ENCODE data around the gene COA5.

The COA5 gene, protein sequence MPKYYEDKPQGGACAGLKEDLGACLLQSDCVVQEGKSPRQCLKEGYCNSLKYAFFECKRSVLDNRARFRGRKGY

DNA sequence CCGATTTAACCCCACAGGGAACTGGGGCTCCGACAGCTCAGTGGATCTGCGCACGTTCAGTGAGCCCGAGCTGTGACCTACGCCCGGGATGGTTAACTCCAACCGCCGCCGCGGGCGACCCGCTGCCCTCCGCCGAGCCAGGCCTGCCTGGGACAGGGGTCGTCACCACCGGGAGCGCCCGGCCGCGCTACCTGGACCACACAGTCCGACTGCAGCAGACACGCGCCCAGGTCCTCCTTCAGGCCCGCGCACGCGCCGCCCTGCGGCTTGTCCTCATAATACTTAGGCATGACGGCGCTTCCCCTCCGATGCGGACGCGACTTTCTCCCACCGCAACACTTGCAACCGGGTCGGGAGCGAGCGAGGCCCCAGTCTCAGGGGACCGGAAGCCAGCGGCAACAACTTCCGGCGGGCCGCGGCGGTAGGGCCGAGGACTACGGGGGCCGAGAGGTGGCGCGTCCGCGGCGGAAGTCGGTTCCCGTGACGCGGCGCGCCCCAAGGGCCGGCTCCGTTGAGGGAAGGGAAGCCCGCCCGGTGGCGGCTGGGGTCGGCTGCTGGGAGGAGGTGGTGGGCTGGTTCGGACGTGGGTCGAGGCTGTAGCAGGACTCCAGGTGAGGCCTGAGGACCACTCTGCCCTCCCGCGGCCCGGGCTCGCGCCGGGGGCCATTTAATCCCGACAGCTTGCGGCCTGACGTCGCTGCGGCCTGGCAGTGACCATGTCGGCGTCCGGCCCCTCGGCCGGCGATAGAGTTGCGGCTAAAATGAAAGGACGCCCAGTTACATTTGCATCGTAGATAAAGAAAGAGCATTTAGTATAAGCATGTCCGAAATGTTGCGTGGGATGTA is at the start of gene COA5, which contains the start of gene UNC50:
Gene COA5, minus strand, starts transcription at position 397 of the 846 bp plus-strand sequence. Its CDS starts 107 bp downstream, at position 290.
Gene UNC50, plus strand, starts transcription at position 474 of the 846 bp plus-strand sequence. CDS start 1,171 bp downstream, outside the sequence.
- TF ChIP-seq, protein P1, sequence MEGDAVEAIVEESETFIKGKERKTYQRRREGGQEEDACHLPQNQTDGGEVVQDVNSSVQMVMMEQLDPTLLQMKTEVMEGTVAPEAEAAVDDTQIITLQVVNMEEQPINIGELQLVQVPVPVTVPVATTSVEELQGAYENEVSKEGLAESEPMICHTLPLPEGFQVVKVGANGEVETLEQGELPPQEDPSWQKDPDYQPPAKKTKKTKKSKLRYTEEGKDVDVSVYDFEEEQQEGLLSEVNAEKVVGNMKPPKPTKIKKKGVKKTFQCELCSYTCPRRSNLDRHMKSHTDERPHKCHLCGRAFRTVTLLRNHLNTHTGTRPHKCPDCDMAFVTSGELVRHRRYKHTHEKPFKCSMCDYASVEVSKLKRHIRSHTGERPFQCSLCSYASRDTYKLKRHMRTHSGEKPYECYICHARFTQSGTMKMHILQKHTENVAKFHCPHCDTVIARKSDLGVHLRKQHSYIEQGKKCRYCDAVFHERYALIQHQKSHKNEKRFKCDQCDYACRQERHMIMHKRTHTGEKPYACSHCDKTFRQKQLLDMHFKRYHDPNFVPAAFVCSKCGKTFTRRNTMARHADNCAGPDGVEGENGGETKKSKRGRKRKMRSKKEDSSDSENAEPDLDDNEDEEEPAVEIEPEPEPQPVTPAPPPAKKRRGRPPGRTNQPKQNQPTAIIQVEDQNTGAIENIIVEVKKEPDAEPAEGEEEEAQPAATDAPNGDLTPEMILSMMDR (IDR thresholded peaks at IDR 0.05; ENCODE audit: extremely low read depth, insufficient read depth, missing control alignments) = peak; percentile 7
- in situ Hi-C loops (cut with MboI; ENCODE audit: low pct_unique_long_range_greater_than_20kb, low sequenced_read_pairs, unreplicated experiment) = no loop called here
- DNase-seq (ENCODE audit: low spot score) = peak; percentile 98

DNA sequence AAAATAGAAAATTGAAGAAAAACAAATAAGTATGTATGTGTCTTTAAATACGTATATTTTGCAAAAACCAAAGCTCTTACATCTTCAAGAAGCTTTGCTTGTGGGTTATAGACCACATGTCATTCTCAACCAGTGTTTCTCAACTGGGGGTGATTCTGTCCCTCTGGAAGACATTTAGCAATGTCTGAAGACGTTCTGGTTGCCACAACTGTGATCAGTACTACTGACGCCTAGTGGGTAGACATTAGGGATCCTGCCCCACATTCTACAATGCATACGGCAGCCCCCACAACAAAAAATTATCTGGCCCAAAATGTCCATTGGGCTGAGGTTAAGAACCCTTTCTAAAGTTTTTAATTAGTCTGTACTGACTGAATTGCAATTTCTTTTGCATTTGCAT is 48.5 kb upstream of the COA5 start:
- TF ChIP-seq, protein P1 (IDR thresholded peaks at IDR 0.05; ENCODE audit: extremely low read depth, insufficient read depth, missing control alignments) = no peak
- no peak for DNase-seq (ENCODE audit: low spot score)
- in situ Hi-C loops (cut with MboI; ENCODE audit: low pct_unique_long_range_greater_than_20kb, low sequenced_read_pairs, unreplicated experiment) = no loop called here

DNA sequence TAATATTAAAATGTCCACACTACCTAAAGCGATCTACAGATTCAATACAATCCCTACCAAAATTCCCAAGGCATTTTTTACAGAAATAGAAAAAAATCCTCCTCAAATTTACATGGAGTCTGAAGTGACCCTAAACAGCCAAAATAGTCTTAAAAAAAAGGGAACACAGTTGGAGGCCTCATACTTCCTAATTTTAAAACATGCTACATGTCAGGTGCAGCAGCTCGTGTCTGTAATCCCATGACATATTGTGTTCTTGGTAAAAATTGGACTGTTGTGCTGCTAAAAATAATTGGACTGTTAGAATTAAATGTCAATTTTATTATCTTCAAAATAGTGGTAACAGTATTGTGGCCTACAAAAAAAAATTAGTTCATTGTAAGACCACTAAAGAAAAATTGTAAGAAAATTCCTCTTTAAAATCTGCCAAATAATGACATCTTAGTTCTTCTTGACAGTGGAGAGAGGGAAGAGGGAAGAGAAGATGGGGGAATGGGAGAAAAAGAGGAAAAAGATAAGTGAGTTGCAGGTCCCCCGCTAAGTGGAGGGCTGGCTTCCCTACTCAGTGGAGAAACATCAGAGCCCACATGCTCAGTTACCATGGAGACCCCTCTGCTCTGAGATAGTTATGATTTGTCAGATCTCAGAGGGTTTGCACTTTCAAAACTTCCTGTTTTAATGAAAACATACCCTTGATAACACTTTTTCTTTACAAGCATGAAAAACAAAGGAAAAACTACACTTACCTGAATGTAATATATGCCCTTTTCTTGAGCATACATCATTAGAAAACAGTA is 46.6 kb upstream of the COA5 start:
- peak; percentile 35 for DNase-seq (ENCODE audit: low spot score)
- in situ Hi-C loops (cut with MboI; ENCODE audit: low pct_unique_long_range_greater_than_20kb, low sequenced_read_pairs, unreplicated experiment) = loop anchor here (5.0 kb wide), 1 partner anchor 182 kb away; no protein-coding TSS in a partner anchor
- TF ChIP-seq, protein P1 (IDR thresholded peaks at IDR 0.05; ENCODE audit: extremely low read depth, insufficient read depth, missing control alignments) = no peak

DNA sequence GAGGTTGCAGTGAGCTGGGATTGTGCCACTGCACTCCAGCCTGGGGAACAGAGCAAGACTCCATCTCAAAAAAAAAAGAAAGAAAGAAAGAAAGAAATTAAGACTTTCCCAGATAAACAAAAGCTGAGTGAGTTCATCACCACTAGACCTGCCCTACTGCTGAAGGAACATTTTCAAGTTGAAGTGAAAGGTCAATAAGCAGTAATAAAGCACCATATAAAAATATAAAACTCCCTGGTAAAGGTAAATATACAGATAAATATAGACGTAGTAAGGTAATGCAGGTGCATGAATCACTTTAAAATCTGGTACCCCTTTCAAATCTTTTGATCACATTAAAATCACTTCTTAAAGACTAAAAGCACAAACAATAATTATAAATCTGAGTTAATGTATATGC is 42.7 kb upstream of the COA5 start:
- DNase-seq (ENCODE audit: low spot score) = no peak
- in situ Hi-C loops (cut with MboI; ENCODE audit: low pct_unique_long_range_greater_than_20kb, low sequenced_read_pairs, unreplicated experiment) = loop anchor here (5.0 kb wide), 1 partner anchor 186 kb away; no protein-coding TSS in a partner anchor
- TF ChIP-seq, protein P1 (IDR thresholded peaks at IDR 0.05; ENCODE audit: extremely low read depth, insufficient read depth, missing control alignments) = no peak

DNA sequence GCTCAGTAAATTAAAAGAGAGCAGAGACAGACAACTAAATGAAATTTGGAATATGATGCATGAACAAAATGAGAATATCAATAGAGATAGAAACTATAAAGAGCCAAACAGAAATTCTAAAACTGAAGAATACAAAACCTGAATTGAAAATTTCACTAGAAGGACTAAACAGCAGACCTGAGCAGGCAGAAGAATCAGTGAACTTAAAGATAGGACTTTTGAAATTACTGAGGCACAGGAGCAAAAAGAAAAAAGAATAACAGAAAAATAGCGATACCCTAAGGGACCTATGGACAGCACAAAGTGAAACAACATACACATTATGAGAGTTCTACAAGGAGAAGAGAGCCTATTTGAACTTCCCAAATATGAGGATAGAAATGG is 41.7 kb upstream of the COA5 start:
- DNase-seq (ENCODE audit: low spot score) = no peak
- TF ChIP-seq, protein P1 (IDR thresholded peaks at IDR 0.05; ENCODE audit: extremely low read depth, insufficient read depth, missing control alignments) = no peak
- in situ Hi-C loops (cut with MboI; ENCODE audit: low pct_unique_long_range_greater_than_20kb, low sequenced_read_pairs, unreplicated experiment) = loop anchor here (5.0 to 25.0 kb wide), 2 partner anchors 187 to 412 kb away; no protein-coding TSS in a partner anchor

All from GM13977 (cell line).